GM19328 (cell line): ENCODE measurements around the gene GGA1.
"Not testable (repeated sequence)": the region's sequence is repeated elsewhere in the genome, so short reads cannot be mapped to it uniquely, and the experiment has no call there.

Experiments
- ATAC-seq: cut with Tn5 transposase; IDR thresholded peaks from one replicate; pipeline ENCODE4 v1.9.1; 2021; ENCODE audit warnings: mild to moderate bottlenecking, moderate library complexity; ENCODE audit not compliant: unreplicated experiment

The GGA1 gene

GRCh38 chr22:37569921-37570660, 38.5 kb upstream of the GGA1 start:
- no peak for ATAC-seq

GRCh38 chr22:37570661-37570976, 38.0 kb upstream of the GGA1 start:
- ATAC-seq = no peak

DNA sequence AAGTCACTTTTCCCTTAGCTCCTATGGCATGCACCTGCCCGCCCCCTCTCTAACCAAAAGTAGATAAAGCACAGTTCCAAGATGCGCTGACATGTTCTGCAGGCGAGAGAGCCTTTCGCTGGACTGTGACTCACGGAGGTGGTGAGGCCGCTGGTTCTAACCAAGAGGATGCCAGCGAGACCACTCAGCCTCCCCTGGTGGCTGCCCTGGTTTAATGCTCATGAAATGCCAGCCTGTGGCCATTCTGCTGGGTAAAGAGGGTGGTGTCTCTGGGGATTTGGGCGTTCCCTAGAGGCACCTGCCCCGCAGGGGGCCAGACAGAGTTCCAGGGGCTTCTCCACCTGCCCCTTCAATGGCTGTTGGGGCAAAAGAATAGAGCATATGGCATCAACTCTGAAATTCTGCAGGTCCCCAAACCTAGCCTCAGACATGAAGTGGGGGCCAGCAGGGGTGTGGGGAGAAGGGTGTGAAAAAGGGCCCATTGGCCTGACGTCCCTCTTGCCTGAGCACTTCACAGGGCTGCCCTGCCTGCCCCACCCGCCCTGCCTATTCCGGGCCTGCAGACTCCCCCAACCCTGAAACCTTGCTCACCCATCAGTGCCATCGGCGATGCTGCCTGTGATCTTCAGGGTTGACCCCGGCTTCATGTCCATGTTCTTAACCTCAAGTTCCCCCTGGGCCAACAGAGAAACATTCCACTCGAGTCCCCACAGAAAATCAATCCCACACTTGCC, 37.2 kb upstream of the GGA1 start:
- ATAC-seq = no peak

DNA sequence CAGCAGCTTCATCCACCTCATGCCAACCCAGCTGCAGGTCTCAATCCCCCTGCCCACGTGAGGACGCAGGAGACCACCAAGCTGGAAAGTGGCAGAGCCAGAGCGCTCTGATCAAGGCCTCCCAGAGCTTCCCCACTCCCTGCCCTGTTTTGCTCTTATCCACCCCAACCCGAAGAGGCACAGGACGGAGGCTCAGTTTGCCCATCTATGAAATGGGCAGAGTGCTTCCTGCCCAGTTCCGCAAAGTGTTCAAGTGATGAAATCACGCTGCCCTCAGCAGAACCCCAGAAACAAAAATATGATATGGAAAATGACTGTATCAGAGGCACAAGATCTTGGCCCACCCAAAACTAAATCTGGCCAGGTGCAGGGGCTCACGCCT, 36.7 kb upstream of the GGA1 start:
- ATAC-seq = no peak

- no peak for ATAC-seq
Measured at GRCh38 chr22:37575490-37576003, 33.1 kb upstream of the GGA1 start.

DNA sequence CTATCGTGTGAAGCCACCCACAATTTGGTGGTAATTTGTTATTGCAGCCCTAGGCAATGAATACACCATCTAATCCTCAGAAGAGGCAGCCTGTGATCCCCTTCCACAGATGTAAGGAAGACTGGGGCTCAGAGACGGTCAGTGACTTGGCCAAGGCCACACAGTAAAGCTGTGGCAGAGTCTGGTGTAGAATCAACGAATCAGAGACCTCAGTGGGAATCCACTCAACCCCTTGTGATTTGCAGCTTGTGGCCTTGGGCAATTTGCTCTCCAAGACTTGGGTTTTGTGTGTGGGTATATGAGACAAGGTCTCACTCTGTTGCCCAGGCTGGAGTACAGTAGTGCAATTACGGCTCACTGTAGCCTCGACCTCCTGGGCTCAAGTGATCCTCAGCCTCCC, 30.6 kb upstream of the GGA1 start:
- no peak for ATAC-seq

- no peak for ATAC-seq
Measured at GRCh38 chr22:37581504-37581903, 27.1 kb upstream of the GGA1 start.

DNA sequence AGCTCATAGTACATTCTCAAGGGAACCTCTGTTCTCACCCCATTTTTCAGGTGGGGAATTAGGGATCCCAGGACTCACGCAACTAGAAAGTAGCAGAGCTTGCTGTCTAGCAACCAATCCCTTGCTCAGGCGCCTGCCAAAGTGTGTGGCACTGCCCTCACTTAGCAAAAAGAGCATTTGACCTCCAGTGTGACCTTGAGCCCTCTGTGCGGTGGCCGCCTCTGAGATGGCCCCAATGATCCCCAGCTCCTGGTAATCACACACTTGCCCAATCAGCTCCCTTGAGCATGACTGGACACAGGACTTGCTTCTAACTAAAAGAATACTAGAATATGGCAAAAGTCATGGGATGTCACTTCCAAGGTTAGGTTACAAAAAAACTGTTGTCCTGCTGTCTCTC, 26.1 kb upstream of the GGA1 start:
- ATAC-seq = no peak

- no peak for ATAC-seq
Measured at GRCh38 chr22:37588546-37589215, 20.0 kb upstream of the GGA1 start.

DNA sequence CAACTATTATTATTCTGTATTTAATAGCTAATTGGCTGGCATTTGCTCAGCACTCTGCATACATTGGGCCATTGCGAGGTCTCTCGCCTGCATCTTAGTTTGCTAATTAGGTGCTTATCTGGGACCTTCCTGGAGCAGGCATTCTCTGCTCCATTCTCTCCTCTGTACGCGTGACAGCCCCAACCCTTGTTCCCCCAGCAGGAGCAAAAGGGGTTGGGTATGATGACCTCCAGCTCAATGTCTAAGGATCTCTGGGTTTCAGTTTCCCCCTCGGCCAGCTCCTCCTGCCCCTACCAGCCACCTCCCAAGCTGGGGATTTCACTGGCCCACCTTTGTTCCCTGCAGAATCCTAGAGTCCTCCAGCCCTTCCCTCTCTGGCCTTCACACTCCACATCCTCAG, 19.0 kb upstream of the GGA1 start:
- no peak for ATAC-seq

- ATAC-seq = not testable (repeated sequence)
Measured at GRCh38 chr22:37591081-37591480, 17.6 kb upstream of the GGA1 start.

DNA sequence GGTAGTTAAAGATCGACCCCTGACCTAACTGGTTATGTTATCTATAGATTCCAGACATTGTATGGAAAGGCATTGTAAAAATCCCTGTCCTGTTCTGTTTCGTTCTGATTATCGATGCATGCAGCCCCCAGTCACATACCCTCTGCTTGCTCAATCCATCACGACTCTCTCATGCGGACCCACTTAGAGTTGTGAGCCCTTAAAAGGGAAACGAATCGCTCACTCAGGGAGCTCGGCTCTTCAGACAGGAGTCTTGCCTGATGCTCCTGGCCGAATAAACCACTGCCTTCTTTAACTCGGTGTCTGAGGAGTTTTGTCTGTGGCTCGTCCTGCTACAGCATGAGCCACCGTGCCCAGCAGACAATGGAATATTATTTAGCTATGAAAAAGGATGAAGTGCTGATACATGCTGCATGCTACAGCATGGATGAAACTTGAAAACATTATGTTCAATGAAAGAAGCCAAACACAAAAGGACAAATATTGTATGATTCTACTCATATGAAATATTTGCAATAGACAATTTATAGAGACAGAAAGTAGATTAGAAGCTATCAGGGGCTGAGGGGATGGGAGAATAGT, 16.7 kb upstream of the GGA1 start:
- ATAC-seq = no peak

DNA sequence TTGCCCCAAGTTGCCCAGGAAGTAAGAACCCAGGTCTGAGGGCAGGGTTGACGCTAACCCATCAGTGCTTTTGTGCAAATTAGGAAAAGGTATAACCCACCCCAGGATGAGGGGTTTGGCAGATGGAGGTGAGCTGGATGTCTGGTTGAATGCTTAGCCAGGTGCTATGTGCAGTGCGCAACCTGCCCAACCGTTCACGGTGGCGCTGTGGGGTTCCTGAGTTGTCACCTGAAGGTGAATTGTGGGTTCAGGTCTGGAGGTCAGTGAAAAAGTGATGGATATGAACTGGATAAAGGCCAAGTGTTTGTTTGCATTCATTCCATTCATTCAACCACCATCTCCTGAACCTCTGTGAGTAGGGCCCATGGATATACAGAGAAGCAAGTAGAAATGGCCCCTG, 14.4 kb upstream of the GGA1 start:
- no peak for ATAC-seq

GRCh38 chr22:37599153-37599552, 9.5 kb upstream of the GGA1 start:
- no peak for ATAC-seq

- ATAC-seq = no peak
Measured at GRCh38 chr22:37601203-37601539, 7.5 kb upstream of the GGA1 start.

DNA sequence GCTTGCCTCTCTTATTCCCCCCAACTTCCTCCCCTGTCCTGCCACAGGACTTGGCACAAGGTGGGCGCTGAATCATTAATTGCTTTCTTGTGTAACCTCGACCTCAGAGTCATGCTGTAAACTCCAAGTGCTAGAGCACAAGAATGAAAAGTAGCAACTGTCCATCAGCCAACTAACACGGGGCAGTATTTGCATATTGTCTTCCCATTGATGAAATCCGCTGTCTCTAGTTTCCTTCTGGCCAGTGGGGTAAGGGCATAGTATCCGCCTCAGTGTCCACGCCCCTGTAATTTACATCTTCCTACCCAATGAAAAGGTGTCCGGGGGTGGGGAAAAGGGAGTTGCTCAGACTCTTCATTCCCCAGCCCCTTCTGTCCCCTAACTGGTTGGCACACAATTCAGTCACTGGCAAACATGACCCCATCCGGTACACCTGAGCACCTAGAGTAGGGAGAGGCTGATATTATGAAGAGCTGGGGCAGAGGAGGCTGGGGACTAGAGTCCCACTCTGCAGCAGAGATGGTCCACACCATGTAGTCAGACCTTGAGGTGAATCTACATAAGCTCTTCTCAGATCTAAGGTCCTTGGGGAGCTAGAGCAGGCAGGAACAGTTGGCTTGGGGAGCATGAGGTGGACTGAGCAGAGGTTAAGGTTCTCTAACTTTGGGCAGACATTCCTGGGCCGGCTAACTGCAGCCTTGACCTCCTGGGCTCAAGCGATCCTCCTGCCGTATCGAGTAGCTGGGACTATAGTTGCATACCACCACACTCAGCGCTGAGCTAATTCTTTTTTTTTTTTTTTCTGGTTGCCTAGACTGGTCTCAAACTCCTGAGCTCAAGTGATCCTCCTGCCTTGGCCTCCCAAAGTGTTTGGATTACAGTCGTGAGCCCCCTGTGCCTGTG, 6.8 kb upstream of the GGA1 start:
- no peak for ATAC-seq

DNA sequence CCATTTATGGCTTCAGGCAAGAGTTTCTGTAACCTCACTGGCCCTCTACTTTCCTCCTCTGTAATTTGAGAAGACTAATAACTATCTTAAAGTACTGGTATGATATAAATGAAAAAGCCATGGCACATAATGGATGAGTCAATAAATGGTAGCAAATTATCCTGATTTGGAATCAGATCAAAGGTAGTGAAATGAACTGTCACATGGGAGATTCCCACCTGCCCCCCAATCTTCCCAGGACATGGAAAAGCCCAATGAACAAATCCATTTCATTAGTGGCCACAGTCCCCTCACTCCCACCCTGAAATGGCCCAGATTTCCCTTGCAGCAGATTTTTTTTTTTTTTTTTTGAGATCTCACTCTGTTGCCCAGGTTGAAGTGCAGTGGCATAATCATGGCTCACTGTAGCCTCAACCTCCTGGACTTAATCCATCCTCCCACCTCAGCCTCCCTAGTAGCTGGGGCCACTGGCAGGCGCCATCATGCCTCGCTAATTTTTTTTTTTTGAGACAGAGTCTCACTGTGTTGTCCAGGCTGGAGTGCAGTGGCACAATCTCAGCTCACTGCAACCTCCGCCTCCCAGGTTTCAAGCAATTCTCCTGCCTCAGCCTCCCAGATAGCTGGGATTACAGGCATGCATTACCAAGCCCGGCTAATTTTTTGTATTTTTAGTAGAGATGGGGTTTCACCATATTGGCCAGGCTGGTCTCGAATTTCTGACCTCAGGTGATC, 5.9 kb upstream of the GGA1 start:
- ATAC-seq = not testable (repeated sequence)

DNA sequence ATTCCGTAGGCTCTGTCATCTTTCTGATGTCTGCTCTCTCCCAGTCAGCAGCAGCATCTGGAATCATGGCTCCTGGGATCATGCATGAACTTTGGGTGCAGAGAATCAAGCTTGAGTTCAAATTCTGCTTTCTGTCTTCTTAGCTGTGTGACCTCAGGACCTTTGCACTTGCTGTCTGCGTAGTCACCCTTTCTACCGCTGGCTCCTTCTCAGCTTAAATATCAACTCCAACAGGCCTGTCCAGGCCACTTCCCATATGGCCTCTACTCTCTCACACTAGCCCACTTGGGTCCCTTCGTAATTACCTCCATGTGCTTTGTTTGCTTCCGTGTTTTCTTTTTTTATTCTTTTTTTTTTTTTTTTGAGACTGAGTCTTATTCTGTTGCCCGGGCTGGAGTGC, 4.6 kb upstream of the GGA1 start:
- no peak for ATAC-seq

- ATAC-seq = no peak
Measured at GRCh38 chr22:37604875-37605274, 3.8 kb upstream of the GGA1 start.
